Measurements from ENCODE around the gene CCDC102A. TPM values are rescaled to one million over a fixed set of nuclear protein-coding genes. Genes with fewer than 3 reads are reported as not detected.

CCDC102A gene
- total and polyA plus RNA-seq, 11 donors: 3.3 to 17.0 (median 6.8) TPM

GRCh38 chr16:57525761-57526160, 10.6 kb downstream of the CCDC102A start:
- TF ChIP-seq POLR2A (IDR thresholded peaks at IDR 0.05): no peak
- no peak for TF ChIP-seq CTCF (IDR thresholded peaks at IDR 0.05)
- peaks cover 0 to 17% (median 7%) of the 10 kb centered on the region in 9 donors for H3K36me3 ChIP-seq
- DNase-seq (peak in 1 of 5 donors; percentile 52), ATAC-seq (peak in 1 of 4 donors; percentile 2)
- H3K27me3 ChIP-seq: peaks cover 0 to 6% (median 0%) of the 10 kb centered on the region in 9 donors
- H3K27ac ChIP-seq: no peak overlapping the region
- H3K4me3 ChIP-seq: no peak overlapping the region
- WGBS, 4 donors: 90 to 92% (median 90%) methylated on average over 16 to 18 of the region's 18 CpGs
- H3K4me1 ChIP-seq: peaks cover 0 to 27% (median 7%) of the 10 kb centered on the region in 12 donors
- H3K9me3 ChIP-seq: no peaks in the 10 kb centered on the region
- intact Hi-C loops (cut with DNase I): no loop called here

GRCh38 chr16:57522960-57523359, 13.4 kb downstream of the CCDC102A start:
- H3K27ac ChIP-seq: no peak overlapping the region
- no peak overlapping the region for H3K4me3 ChIP-seq
- H3K36me3 ChIP-seq: peaks cover 0 to 20% (median 9%) of the 10 kb centered on the region in 9 donors
- intact Hi-C loops (cut with DNase I): loop anchor here in 2 of 10 donors (5.0 kb wide), 2 partner anchors 101 to 106 kb away; no protein-coding TSS in a partner anchor
- WGBS, 4 donors: 94 to 96% (median 96%) methylated on average over 8 of the region's 8 CpGs
- H3K9me3 ChIP-seq: no peaks in the 10 kb centered on the region
- DNase-seq (no peak), ATAC-seq (no peak)
- H3K27me3 ChIP-seq: peaks cover 0 to 6% (median 0%) of the 10 kb centered on the region in 9 donors
- peaks cover 0 to 12% (median 0%) of the 10 kb centered on the region in 12 donors for H3K4me1 ChIP-seq
- TF ChIP-seq POLR2A (IDR thresholded peaks at IDR 0.05) (no peak), CTCF (IDR thresholded peaks at IDR 0.05) (no peak)

- TF ChIP-seq CTCF (IDR thresholded peaks at IDR 0.05) (peak; percentile 89 to 99 (median 97)), POLR2A (IDR thresholded peaks at IDR 0.05) (no peak)
- Histone ChIP-seq H3K27ac (no peak overlapping the region), H3K4me1 (peaks cover 0 to 12% (median 3%) of the 10 kb centered on the region in 12 donors), H3K36me3 (peaks cover 0 to 39% (median 19%) of the 10 kb centered on the region in 9 donors), H3K27me3 (peaks cover 0 to 6% (median 0%) of the 10 kb centered on the region in 9 donors), H3K4me3 (no peak overlapping the region), H3K9me3 (no peaks in the 10 kb centered on the region)
- 33 to 43% (median 37%) methylated on average over 10 of the region's 10 CpGs for WGBS, 4 donors
- DNase-seq (peak; percentile 70 to 91 (median 80)), ATAC-seq (peak; percentile 56 to 88 (median 81))
- intact Hi-C loops (cut with DNase I): loop anchor here (1.0 to 5.0 kb wide), 12 partner anchors 43 to 223 kb away; partner anchors contain the start of gene POLR2C (in 2 of the 10)
Measured at GRCh38 chr16:57519796-57520360, 16.5 kb downstream of the CCDC102A start.

GRCh38 chr16:57518922-57519321, 17.4 kb downstream of the CCDC102A start:
- Histone ChIP-seq H3K36me3 (peaks cover 0 to 43% (median 19%) of the 10 kb centered on the region in 9 donors), H3K4me3 (no peak overlapping the region), H3K9me3 (no peaks in the 10 kb centered on the region), H3K4me1 (peaks cover 0 to 14% (median 6%) of the 10 kb centered on the region in 12 donors), H3K27me3 (peaks cover 0 to 6% (median 0%) of the 10 kb centered on the region in 9 donors), H3K27ac (no peak overlapping the region)
- TF ChIP-seq POLR2A (IDR thresholded peaks at IDR 0.05): no peak
- TF ChIP-seq CTCF (IDR thresholded peaks at IDR 0.05): no peak
- WGBS, 4 donors: 84 to 94% (median 92%) methylated on average over 6 of the region's 6 CpGs
- DNase-seq (no peak), ATAC-seq (no peak)
- intact Hi-C loops (cut with DNase I): loop anchor here (1.0 to 5.0 kb wide), 11 partner anchors 42 to 222 kb away; partner anchors contain the start of gene POLR2C (in 2 of the 10)
